Activated CD4-positive, CD25-positive, alpha-beta regulatory T cell treated with anti-CD3 and anti-CD28 coated beads, Interleukin-2, amount 50 U/mL, for 24 hours (primary cell): ENCODE data around the gene CGB3.
"Not testable (repeated sequence)": the region's sequence is repeated elsewhere in the genome, so short reads cannot be mapped to it uniquely, and the experiment has no call there.

Experiments used
- ATAC-seq, 2 donors: fragments of 150-1000 bp; cut with Tn5 transposase; one replicate each; pipeline ENCODE4 v1.10.0; 2021; ENCODE audit warnings: mild to moderate bottlenecking in 1 of 2, moderate library complexity in 1 of 2

The CGB3 gene

DNA sequence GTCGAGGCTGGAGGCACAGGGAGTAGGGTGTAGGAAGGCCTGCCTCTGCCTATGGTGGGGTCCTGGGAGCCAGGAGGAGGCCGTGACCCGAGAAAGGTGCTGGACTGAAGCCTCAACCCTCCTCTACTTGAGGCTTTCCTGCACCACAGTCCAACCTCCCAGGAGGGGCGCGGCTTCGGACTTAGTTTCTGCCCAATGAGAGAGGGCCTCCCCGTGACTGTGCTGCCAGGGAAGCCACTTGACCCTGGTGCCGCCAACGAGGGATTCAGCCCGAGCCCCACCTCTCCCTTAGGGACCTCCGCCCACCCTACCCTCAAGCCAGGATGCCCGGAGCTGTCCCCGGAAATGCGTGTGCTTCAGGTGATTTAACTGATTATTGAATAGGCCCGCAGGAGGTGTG, at the start of gene CGB3:
Gene CGB3, minus strand, starts transcription at position 101 of the 400 bp plus-strand sequence. CDS start 362 bp downstream, outside the sequence.
- not testable (repeated sequence) for ATAC-seq

DNA sequence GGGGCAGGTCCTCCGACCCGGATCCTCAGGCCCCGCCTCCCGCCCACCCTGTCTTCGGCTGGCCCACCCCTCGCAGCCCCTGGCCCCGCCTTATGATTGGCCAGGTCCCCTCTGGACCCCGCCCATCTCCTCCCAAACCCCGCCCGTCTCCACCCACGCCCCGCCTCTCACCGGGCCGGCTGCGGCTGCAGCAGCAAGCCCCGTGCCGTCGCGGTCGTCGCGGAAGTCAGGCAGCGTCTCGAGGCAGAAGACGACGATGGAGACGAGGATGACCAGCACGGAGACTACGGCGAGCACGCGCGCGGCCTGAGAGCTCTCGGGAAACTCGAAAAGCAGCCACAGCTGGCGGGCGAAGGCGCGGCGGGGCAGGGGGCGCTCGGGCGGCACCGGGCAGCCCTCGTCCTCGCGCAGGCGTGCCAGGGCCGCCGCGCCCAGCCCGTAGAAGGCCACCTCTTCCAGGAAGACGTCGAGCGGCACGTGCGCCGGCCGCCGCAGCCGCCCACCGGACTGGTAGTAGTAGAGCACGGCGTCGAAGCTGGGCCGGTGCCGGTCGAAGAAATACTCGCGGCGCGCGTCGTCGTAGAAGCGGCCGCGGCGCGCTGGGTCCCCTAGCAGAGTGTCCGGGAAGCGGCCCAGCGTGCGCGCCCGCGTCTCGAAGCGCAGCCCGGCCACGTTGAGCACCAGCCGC, 47.9 kb upstream of the CGB3 start:
- peak in 1 of 2 donors; percentile 13 for ATAC-seq

DNA sequence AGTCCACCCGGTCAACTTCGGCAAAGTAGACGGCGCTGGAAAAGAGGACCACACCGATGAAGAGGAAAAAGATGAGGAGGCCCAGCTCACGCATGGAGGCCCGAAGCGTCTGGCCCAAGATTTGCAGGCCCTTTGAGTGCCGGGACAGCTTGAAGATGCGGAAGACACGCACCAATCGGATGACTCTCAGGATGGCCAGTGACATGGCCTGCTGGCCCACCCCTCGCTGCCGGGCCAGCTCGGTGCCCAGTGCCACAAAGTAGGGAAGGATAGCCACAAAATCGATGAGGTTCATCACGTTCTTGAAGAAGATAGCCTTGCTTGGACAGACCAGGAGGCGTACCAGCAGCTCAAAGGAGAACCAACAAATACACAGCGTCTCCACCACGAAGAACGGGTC, 46.3 kb upstream of the CGB3 start:
- no peak for ATAC-seq

- no peak for ATAC-seq
These were observed 44.9 kb upstream of the CGB3 start for GRCh38 chr19:49069026-49069425.

GRCh38 chr19:49067554-49067953, 43.4 kb upstream of the CGB3 start:
- no peak for ATAC-seq

DNA sequence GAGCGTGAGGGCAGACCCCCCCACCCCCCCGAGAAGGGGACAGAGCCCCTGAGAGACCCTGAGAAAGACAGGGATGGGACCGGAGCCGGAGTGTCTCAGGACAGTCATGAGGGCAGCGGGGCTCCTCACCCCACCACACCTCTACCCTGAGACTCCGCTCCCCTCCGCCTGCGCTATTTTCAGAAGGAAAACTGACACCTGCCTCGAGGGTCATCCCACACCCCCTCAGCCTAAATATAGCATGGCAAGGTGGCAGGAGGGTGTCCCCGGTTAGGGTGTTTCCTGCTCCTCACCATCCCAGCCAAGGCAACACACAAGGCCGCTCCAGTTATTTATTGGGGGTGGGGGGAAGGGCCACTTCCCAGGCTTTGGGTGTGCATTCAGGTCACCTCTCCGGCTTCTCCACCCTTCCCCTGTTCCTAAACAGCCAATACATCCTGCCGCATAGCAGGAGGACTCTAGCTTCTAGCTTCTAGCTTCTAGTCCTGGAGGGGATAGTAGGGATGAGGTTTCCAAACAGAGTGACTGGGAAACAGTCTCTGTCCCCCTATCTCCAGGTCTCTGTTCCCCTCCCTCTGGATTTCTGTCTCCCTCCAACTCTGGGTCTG, 41.9 kb upstream of the CGB3 start:
- ATAC-seq, result no peak

DNA sequence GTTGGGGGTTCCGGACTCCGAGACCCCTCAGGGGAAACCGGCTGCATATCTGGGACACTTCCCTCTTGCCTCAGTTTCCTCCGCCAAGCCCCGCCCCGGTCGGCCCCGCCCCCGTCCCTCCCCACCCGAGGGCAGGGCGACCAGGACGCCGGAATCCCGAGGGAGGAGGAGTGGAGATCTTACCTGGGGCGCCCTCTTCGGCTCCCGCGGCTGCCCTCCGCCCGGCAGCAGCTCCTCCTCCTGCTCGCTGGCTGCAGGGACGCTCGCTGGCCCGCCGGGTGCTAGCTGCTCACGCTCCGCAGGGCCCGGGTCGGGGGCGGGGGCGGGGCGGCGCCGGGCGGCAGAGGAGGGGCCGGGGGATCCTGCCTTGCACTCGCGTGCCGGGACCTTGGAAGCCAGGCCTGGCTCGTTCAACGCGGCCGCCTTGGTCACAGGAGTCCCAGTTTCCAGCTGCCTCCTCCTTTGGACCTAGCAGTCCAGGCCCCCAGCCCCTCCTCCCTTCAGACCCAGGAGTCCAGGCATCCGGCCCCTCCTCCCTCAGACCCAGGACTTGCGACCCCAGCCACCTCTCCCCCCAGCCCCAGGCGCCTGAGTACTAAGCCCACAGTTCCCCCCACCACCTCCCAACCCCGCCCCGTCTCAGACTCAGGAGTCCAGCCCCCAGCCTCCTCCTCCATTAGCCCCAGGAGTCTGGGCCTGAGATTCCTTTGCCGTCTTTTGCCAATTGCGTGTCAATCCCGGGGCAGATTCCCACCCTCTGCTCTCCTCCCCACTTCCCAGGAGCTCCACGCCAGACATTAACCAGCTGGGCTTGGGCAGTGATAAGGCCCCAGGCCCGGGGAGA, 40.9 kb upstream of the CGB3 start, which contains the start of gene NTF4:
Gene NTF4, minus strand, starts transcription at position 51 of the 844 bp plus-strand sequence. CDS start 2,821 bp downstream, outside the sequence.
- ATAC-seq, result peak in 1 of 2 donors; percentile 27

DNA sequence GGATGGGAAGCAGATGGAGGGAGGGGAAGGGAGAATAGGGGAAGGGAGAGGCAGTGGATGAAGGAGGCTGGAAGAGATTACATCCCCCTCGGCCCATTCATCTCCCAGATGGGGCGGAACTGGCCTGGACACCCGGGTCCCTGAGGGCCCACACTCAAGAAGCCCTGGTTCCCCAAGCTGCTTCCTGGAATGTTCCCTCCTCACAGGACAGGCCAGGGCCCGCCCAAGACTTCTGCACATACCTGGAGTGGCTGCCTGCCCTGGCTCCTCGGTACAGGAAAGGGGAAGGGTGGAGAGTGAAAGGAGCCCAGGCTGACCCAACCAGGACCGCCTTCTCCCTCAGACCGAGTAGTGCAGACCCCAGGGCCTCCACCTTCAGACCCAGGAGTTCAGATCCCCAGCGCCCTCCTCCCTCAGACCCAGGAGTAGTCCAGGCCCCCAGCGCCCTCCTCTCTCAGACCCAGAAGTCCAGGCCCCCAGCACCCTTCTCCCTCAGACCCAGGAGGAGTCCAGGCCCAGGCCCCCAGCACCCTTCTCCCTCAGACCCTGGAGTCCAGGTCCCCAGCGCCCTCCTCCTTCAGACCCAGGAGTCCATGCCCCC, 40.0 kb upstream of the CGB3 start:
- no peak for ATAC-seq

- ATAC-seq, result no peak
These were observed 37.3 kb upstream of the CGB3 start for GRCh38 chr19:49061445-49061844.

- ATAC-seq, result no peak
These were observed 36.9 kb upstream of the CGB3 start for GRCh38 chr19:49061000-49061399.

DNA sequence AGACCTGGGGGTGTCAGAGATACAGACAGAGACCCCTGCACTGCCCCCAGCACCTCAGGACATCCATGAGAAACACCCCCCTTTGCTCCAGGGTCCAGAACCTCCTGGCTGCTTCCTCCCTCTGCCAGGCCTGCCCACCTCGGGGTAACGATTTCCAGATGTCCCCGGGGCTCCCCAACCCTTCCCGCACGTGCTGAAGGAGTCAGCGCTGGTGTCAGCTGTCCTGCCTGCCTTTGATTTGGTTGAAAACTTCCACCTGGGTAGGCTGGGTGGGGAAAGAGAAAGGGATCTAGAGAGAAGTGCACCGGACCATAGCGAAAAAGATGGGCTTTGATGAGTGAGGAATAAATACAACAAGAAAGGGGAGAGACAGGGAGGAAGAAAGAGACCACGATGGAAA, 34.9 kb upstream of the CGB3 start:
- ATAC-seq, result no peak

GRCh38 chr19:49058562-49058961, 34.4 kb upstream of the CGB3 start:
- no peak for ATAC-seq

DNA sequence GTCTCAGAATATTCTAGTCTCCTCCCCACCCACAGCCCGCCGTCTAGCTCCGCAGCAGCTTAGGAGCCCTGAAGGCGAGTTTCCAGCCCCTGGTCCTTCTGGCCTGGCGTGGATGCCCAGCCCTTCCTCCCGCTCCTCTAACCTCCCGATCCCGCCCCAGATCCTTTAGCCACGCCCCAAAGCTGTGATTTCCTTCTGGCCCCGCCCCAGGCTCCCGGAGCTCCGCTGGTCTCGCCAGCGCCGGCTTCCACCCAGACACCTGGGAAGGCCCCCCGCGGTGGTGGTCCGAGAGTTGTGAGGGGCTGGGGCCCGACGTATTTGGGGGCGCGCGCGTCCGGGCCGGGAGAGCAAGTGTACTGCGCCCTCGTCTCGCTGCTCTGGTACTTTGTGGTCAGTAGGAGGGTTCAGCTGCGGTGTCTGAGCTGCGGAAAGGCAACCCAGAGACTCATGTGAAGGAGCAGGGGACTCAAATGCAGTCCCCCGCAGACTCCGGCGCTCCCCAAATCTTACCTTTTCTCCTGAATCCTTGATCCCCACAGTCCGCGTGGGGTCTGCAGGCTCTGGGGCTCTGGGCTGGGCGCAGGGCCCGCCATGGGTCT, 33.6 kb upstream of the CGB3 start, which contains the start of gene CGB7:
Gene CGB7, minus strand, starts transcription at position 114 of the 599 bp plus-strand sequence. CDS start 2,374 bp downstream, outside the sequence.
- ATAC-seq, result peak; percentile 15 to 18

- ATAC-seq, result not testable (repeated sequence)
These were observed 32.9 kb upstream of the CGB3 start for GRCh38 chr19:49056902-49057596.

DNA sequence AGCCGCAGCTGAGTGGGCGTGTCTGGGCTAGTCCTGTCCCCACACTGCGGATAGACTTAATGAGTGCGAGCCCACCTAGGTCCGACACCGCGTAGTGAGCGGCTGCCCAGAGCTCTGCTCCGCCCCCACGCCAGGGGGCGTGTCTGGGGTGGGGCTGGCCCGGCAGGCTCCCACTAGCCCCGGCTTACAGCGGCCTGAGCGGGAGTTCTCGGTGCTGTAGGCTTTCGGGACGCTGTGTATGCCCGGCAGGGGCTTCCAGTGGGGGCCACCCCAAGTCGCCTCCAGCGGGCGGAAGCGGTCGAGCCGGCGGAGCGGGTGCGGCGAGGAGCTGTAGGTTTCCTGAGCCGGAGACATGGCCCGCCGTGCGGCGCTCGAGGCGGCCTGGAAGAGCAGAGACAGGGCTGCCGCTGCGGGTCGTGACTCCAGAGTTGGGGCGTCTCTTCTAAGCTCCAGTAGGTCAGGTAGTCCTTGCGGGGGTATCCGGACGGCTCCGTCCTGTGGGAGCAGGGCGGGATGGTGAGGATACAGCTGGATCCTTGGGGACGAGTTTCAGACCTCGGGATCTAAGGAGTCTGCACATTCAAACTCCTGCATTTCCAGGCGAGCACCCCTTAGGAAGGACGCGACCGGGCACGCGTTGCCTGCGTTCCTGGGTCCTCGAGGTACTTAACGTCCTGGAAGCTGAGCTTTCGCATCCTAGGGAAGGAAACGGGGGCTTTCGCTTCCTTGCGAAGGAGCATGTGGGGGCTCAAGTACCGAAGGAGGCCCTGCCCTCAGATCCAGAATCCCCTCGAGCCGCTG, 32.2 kb upstream of the CGB3 start:
- ATAC-seq, result peak; percentile 79 to 84

DNA sequence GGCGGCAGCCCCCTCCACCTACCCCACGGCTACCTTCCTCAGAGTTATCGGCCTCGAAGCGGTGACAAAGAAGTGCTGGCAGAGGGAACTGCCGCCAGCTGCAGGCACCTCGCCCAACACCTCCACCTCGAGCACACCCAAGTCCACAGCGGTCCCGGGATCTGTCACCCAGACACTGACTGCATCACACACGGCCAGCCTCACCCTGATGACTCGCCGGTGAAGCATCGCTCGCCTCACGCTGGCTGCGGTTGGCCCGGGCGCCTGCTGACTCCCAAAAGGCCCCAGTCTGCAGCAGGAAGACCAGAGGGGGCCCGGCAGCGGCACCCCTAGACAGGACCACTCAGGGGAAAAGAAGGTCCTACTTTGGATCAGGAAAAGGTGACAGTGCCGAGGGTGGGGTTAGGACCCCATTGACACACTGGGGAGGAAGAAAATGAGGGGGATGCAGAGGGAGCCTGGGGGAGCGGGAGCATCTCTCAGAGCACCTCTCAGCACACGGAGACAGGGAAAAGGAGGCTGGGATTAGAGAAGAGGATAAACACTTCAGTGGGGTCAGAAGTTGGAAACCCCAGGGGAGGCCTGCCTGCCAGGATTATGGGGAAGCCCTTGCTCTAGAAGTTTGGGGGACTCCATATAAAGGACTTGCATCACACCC, 26.4 kb upstream of the CGB3 start:
- not testable (repeated sequence) for ATAC-seq

- not testable (repeated sequence) for ATAC-seq
These were observed 25.7 kb upstream of the CGB3 start for GRCh38 chr19:49049834-49050233.

GRCh38 chr19:49049011-49049410, 24.9 kb upstream of the CGB3 start, which contains the start of gene CGB8:
TSS of gene CGB8 (minus strand) at chr19:49049111. CDS start at chr19:49048739, 372 bp downstream.
- not testable (repeated sequence) for ATAC-seq

DNA sequence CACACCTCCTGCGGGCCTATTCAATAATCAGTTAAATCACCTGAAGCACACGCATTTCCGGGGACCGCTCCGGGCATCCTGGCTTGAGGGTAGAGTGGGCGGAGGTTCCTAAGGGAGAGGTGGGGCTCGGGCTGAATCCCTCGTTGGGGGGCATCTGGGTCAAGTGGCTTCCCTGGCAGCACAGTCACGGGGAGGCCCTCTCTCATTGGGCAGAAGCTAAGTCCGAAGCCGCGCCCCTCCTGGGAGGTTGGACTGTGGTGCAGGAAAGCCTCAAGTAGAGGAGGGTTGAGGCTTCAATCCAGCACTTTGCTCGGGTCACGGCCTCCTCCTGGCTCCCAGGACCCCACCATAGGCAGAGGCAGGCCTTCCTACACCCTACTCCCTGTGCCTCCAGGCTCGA, 19.4 kb upstream of the CGB3 start, which contains the start of gene CGB5:
Gene CGB5, plus strand, starts transcription at position 301 of the 400 bp plus-strand sequence. CDS start 362 bp downstream, outside the sequence.
- not testable (repeated sequence) for ATAC-seq

GRCh38 chr19:49042666-49043065, 18.5 kb upstream of the CGB3 start:
- ATAC-seq, result not testable (repeated sequence)
